Stimulated activated effector memory CD8-positive, alpha-beta T cell treated with anti-CD3 and anti-CD28 coated beads, Interleukin-12 subunit alpha, Interleukin-12 subunit beta, amount 100 ng/mL, for 72 hours (primary cell): Measurements from ENCODE around the gene LGI4.
"Not testable (repeated sequence)": the region's sequence is repeated elsewhere in the genome, so short reads cannot be mapped to it uniquely, and the experiment has no call there.

Source experiments
- ATAC-seq: fragments of 150-1000 bp; cut with Tn5 transposase; 2 replicates; pipeline ENCODE4 v1.10.0; 2021
- DNase-seq, 2 donors: peaks; one replicate each; pipeline ENCODE4 v3.0.0; 2021 to 2022; ENCODE audit warnings: low spot score in 2 of 2
- H3K27ac Mint-ChIP-seq: one replicate; pipeline ENCODE4 v1.8.0; 2022; ENCODE audit warnings: mild to moderate bottlenecking, mixed read lengths
- H3K36me3 Mint-ChIP-seq: one replicate; pipeline ENCODE4 v1.8.0; 2022; ENCODE audit warnings: mild to moderate bottlenecking, mixed read lengths
- H3K4me1 Mint-ChIP-seq: one replicate; pipeline ENCODE4 v1.8.0; 2022; ENCODE audit warnings: mixed read lengths
- H3K4me3 Mint-ChIP-seq: one replicate; pipeline ENCODE4 v1.8.0; 2022; ENCODE audit warnings: mild to moderate bottlenecking, mixed read lengths
- H3K9me3 Mint-ChIP-seq: one replicate; pipeline ENCODE4 v1.8.0; 2022; ENCODE audit warnings: mixed read lengths

The LGI4 gene

GRCh38 chr19:35153701-35154524 lies 19.1 kb upstream of the LGI4 start:
- no peaks in the 10 kb centered on the region for H3K9me3 Mint-ChIP-seq
- peaks cover 42% of the 10 kb centered on the region for H3K4me1 Mint-ChIP-seq
- ATAC-seq (peak; percentile 71), DNase-seq (peak; percentile 65 to 84)
- peak overlapping the region; percentile 100 for H3K4me3 Mint-ChIP-seq
- peak overlapping the region; percentile 99 for H3K27ac Mint-ChIP-seq
- H3K36me3 Mint-ChIP-seq, result peaks cover 44% of the 10 kb centered on the region

- not testable (repeated sequence) for H3K9me3 Mint-ChIP-seq, H3K27ac Mint-ChIP-seq, ATAC-seq, DNase-seq
- Mint-ChIP-seq H3K4me1 (peaks cover 35% of the 10 kb centered on the region), H3K36me3 (peaks cover 36% of the 10 kb centered on the region), H3K4me3 (peak overlapping the region; percentile 100)
Observed at GRCh38 chr19:35153129-35153522, 18.3 kb upstream of the LGI4 start.

- no peak for DNase-seq
- Mint-ChIP-seq H3K4me3 (no peak overlapping the region), H3K4me1 (peaks cover 22% of the 10 kb centered on the region), H3K27ac (peak overlapping the region; percentile 10), H3K36me3 (peaks cover 20% of the 10 kb centered on the region), H3K9me3 (no peaks in the 10 kb centered on the region)
- no peak for ATAC-seq
Observed at GRCh38 chr19:35151273-35152065, 16.6 kb upstream of the LGI4 start.

- peaks cover 10% of the 10 kb centered on the region for H3K36me3 Mint-ChIP-seq
- peak overlapping the region; percentile 10 for H3K27ac Mint-ChIP-seq
Observed at GRCh38 chr19:35150445-35150844, 15.6 kb upstream of the LGI4 start.

DNA sequence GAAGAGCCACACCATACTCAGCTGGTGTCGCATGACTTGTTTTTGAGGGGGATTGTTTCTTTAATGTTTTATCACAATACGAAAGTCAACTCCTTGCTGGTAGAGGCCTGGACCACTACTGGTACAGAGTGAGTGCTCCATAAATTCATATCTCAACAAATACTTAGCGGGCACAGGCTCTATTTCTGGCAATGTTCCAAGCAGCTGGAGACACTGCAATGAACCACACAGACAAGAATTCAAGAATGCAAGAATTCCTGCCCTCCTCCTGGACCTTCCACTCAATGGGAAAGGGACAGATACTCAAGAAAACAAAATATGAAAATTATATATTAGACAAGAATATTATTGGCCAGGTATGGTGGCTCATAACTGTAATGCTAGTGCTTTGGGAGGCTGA lies 14.6 kb upstream of the LGI4 start:
- DNase-seq (no peak), ATAC-seq (no peak)
- peaks cover 19% of the 10 kb centered on the region for H3K4me1 Mint-ChIP-seq
- H3K27ac Mint-ChIP-seq, result no peak overlapping the region
- no peaks in the 10 kb centered on the region for H3K36me3 Mint-ChIP-seq
- H3K4me3 Mint-ChIP-seq, result no peak overlapping the region
- no peaks in the 10 kb centered on the region for H3K9me3 Mint-ChIP-seq

More at GRCh38 chr19:35150445-35150844, 15.6 kb upstream of the LGI4 start:
- Mint-ChIP-seq H3K9me3 (no peaks in the 10 kb centered on the region), H3K4me1 (peaks cover 13% of the 10 kb centered on the region), H3K4me3 (no peak overlapping the region)
- no peak for ATAC-seq
- DNase-seq, result peak in 1 of 2 donors; percentile 37

DNA sequence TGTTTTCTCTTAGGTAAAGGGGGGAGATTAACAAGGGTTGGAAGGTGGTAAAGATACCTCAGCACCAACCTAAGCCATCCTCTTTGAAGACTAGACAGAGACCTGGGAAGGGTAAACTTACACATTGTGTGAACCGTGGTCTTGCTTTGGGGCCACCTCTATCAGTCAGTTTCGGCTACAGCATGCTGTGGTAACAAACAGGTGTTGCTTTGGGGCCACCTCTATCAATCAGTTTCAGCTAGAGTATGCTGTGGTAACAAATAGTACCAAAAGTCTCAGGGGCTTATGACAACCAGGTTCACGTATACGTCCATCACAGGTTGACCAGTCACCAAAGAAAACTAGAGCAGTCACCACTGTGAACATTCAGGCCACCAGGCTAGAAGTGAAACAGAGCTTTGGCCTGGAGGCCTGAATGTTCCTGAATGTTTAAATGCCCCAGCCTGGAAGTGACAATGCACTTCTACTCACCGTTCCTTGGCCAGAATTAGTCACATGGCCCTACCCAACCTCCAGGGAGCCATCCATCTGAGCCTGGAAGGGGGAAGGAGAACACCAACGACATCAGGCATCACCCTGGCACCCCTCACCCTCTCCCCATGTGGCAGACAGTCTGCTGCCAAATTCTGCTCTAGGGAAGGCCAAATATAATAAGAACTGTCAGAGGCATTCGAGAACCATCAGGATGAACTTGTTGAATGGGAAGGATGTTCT lies 12.0 kb upstream of the LGI4 start:
- Mint-ChIP-seq H3K9me3 (no peaks in the 10 kb centered on the region), H3K36me3 (no peaks in the 10 kb centered on the region), H3K4me3 (no peak overlapping the region), H3K27ac (peak overlapping the region; percentile 77), H3K4me1 (peaks cover 30% of the 10 kb centered on the region)
- DNase-seq, result no peak
- ATAC-seq, result no peak

DNA sequence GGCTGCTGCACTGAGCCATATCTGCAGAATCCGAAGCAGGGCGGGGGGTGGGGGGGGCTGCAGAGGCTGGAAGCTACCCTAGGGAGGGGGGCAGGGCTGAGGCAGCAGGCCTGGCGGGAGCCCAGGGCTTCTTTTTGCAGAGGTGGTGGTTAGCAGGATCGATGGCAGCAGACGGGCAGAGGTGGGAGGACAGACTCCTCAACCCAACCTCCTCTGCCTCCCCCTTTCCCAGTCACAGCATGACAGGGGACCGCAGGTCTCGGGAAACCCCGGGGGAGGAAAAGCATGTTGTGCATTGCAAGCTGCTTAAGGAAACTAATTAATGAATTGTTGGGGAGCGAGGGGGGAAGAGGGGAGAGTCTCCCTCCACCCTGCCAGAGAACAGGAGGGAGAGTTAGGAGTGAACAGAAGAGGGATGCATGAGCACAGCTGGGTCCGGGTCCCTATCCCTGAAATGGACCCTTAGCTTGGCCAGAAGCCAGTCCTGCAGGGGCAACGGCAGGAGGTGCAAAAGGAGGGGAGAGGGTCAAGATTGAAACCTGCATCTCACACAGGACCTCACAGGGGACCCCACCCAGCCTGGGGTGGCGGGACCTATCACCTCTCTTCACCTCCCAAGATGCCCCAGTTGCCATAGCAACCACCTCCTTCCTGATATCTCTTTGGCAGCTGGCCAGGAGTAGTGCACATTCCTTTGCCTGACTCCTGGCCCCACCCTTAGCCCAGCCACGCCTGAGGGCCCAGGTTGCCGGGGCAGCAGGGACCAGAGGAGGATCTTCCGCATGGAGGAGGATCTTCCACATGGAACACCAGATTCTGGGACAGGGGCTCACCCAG lies 10.0 kb upstream of the LGI4 start:
- no peak for DNase-seq
- no peaks in the 10 kb centered on the region for H3K36me3 Mint-ChIP-seq
- no peaks in the 10 kb centered on the region for H3K9me3 Mint-ChIP-seq
- H3K27ac Mint-ChIP-seq, result no peak overlapping the region
- H3K4me3 Mint-ChIP-seq, result no peak overlapping the region
- no peak for ATAC-seq
- peaks cover 46% of the 10 kb centered on the region for H3K4me1 Mint-ChIP-seq

GRCh38 chr19:35144259-35144599 lies 9.4 kb upstream of the LGI4 start:
- H3K27ac Mint-ChIP-seq, result no peak overlapping the region
- no peak overlapping the region for H3K4me3 Mint-ChIP-seq
- DNase-seq, result no peak
- H3K4me1 Mint-ChIP-seq, result peaks cover 46% of the 10 kb centered on the region
- H3K36me3 Mint-ChIP-seq, result no peaks in the 10 kb centered on the region
- H3K9me3 Mint-ChIP-seq, result no peaks in the 10 kb centered on the region
- ATAC-seq, result no peak

- Mint-ChIP-seq H3K4me1 (peaks cover 46% of the 10 kb centered on the region), H3K4me3 (peak overlapping the region; percentile 76), H3K36me3 (no peaks in the 10 kb centered on the region), H3K27ac (no peak overlapping the region), H3K9me3 (no peaks in the 10 kb centered on the region)
- no peak for ATAC-seq
- DNase-seq, result no peak
Observed at GRCh38 chr19:35143818-35144217, 9.0 kb upstream of the LGI4 start.

- no peak for ATAC-seq
- H3K9me3 Mint-ChIP-seq, result no peaks in the 10 kb centered on the region
- no peak within 1 kb of the TSS for H3K27ac Mint-ChIP-seq
Observed at GRCh38 chr19:35143231-35143715, 8.4 kb upstream of the LGI4 start, which contains the start of gene FXYD7. FXYD7 (plus strand) TSS chr19:35143255; CDS start chr19:35143334, 79 bp downstream.

GRCh38 chr19:35142606-35143230 lies 7.9 kb upstream of the LGI4 start:
- Mint-ChIP-seq H3K4me1 (peaks cover 46% of the 10 kb centered on the region), H3K36me3 (no peaks in the 10 kb centered on the region), H3K9me3 (no peaks in the 10 kb centered on the region), H3K4me3 (peak overlapping the region; percentile 76), H3K27ac (no peak overlapping the region)
- DNase-seq (peak; percentile 65 to 85), ATAC-seq (peak; percentile 18)

More at GRCh38 chr19:35143231-35143715, 8.4 kb upstream of the LGI4 start, which contains the start of gene FXYD7:
- DNase-seq, result no peak
- H3K4me3 Mint-ChIP-seq, result peak within 1 kb of the TSS; percentile 76
- no peaks in the 10 kb centered on the region for H3K36me3 Mint-ChIP-seq
- H3K4me1 Mint-ChIP-seq, result peaks cover 46% of the 10 kb centered on the region

GRCh38 chr19:35141837-35142605 lies 7.2 kb upstream of the LGI4 start:
- DNase-seq, result no peak
- Mint-ChIP-seq H3K9me3 (no peaks in the 10 kb centered on the region), H3K27ac (peak overlapping the region; percentile 20), H3K4me1 (peaks cover 52% of the 10 kb centered on the region), H3K4me3 (peak overlapping the region; percentile 76), H3K36me3 (no peaks in the 10 kb centered on the region)
- peak; percentile 22 for ATAC-seq

GRCh38 chr19:35140962-35141836 lies 6.3 kb upstream of the LGI4 start:
- Mint-ChIP-seq H3K27ac (peak overlapping the region; percentile 20), H3K4me1 (peaks cover 54% of the 10 kb centered on the region), H3K36me3 (no peaks in the 10 kb centered on the region), H3K4me3 (peak overlapping the region; percentile 76), H3K9me3 (no peaks in the 10 kb centered on the region)
- ATAC-seq, result peak; percentile 85
- DNase-seq, result peak; percentile 90 to 95
